Calu3 (cell line): Measurements from ENCODE around the gene UBE2O. TPM values are rescaled to one million over a fixed set of nuclear protein-coding genes. Genes with fewer than 3 reads are reported as not detected.

Experiments used
- BruUV-seq: library from RNA; stranded (reverse); fragments of 400-500 nt; replicated peaks from 2 replicates; lab custom pipeline; 2021; lab: Mats Ljungman, UMichigan
- CTCF ChIA-PET: fragments of 300-600 bp; sonication (Branson Sonifier 250); formaldehyde crosslinking; loops from one replicate; lab custom pipeline; 2022; ENCODE audit warnings: antibody characterized with exemption; lab: Charles Lee
- DNase-seq: peaks from one replicate; pipeline ENCODE4 v3.0.0; 2022
- H3K27ac Mint-ChIP-seq: one replicate; pipeline ENCODE4 v1.8.0; 2022; ENCODE audit warnings: mixed read lengths; ENCODE audit not compliant: unreplicated experiment
- H3K27me3 Mint-ChIP-seq: one replicate; pipeline ENCODE4 v1.8.0; 2022; ENCODE audit warnings: mixed read lengths; ENCODE audit not compliant: unreplicated experiment
- H3K36me3 Mint-ChIP-seq: one replicate; pipeline ENCODE4 v1.8.0; 2022; ENCODE audit warnings: mild to moderate bottlenecking, moderate library complexity, mixed read lengths; ENCODE audit not compliant: insufficient read depth, unreplicated experiment
- H3K4me1 Mint-ChIP-seq: one replicate; pipeline ENCODE4 v1.8.0; 2022; ENCODE audit warnings: mild to moderate bottlenecking, low read depth, mixed read lengths; ENCODE audit not compliant: unreplicated experiment
- H3K4me3 Mint-ChIP-seq: one replicate; pipeline ENCODE4 v1.8.0; 2022; ENCODE audit warnings: mild to moderate bottlenecking, low read depth, moderate library complexity, mixed read lengths; ENCODE audit not compliant: unreplicated experiment
- H3K9me3 Mint-ChIP-seq: one replicate; pipeline ENCODE4 v1.8.0; 2022; ENCODE audit warnings: low read depth, mixed read lengths; ENCODE audit not compliant: unreplicated experiment
- intact Hi-C: fragments of 100-400 bp; cut with micrococcal nuclease; formaldehyde crosslinking; loops from one replicate; pipeline ENCODE4 v1.10.0; 2022; ENCODE audit not compliant: unreplicated experiment
- total RNA-seq: library from RNA; stranded (reverse); gene quantifications from 2 replicates; pipeline ENCODE4 v1.2.3, GENCODE V29; 2022
- TF ChIP-seq, protein P1 (sequence below): fragments of 200-600 bp; IDR thresholded peaks from one replicate; pipeline ENCODE4 v1.8.0; 2022; ENCODE audit warnings: antibody characterized with exemption; ENCODE audit not compliant: unreplicated experiment

Gene UBE2O
- total RNA-seq, 1 experiment from 2014 or later = 29.0 TPM

DNA sequence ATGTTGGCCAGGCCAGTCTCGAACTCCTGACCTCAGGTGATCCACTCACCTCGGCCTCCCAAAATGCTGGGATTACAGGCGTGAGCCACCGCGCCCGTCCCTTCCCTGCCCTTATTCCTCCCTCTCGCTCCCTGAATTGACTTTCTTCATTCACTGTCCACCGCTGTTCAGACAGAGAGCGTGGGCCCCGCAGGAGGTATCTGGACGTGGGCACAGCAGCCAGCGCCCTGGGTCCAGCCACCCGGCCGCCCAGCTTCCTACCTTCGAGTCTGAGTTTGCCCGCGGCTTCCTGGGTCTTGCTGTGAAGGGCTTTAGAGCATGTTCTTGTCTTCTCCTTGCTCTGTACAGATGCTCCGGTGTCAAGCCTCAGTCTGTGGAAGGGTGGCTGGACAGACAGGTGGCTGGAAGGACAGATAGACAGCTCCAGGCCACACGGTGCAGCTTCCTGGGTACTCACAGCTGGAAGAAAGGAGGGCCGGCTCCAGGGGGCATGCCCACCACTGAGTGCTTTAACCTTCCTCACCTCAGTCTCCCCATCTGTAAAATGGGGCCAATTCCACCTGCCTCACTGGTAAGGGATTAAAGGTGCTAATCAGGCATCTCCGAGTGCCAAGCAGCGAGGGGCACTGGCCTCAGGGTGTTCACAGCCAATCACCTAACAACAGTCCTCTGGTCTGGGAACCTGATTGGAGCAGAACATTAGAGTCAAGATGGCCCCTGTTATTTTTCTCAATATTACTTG is 34.7 kb upstream of the UBE2O start:
- TF ChIP-seq, protein P1, sequence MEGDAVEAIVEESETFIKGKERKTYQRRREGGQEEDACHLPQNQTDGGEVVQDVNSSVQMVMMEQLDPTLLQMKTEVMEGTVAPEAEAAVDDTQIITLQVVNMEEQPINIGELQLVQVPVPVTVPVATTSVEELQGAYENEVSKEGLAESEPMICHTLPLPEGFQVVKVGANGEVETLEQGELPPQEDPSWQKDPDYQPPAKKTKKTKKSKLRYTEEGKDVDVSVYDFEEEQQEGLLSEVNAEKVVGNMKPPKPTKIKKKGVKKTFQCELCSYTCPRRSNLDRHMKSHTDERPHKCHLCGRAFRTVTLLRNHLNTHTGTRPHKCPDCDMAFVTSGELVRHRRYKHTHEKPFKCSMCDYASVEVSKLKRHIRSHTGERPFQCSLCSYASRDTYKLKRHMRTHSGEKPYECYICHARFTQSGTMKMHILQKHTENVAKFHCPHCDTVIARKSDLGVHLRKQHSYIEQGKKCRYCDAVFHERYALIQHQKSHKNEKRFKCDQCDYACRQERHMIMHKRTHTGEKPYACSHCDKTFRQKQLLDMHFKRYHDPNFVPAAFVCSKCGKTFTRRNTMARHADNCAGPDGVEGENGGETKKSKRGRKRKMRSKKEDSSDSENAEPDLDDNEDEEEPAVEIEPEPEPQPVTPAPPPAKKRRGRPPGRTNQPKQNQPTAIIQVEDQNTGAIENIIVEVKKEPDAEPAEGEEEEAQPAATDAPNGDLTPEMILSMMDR = no peak
- no peaks in the 10 kb centered on the region for H3K9me3 Mint-ChIP-seq
- intact Hi-C loops = no loop called here

DNA sequence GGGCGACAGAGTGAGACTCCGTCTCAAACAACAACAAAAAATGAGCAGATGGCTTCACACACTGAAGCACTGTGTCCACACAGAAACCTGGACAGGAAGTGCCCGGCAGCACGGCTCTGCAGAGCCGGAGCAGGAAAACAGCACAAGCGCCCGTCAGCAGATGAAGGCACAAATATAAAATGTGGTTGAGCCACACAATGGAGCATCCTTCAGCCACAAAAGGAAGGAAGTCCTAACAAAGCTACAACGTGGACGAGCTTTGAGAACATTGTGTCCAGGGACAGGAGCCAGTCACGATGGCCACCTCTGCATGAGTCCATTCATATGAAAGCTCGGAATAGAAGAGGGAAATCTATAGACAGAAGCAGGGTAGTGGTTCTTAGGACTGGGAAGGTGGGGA is 32.6 kb upstream of the UBE2O start:
- Mint-ChIP-seq H3K4me3 (no peak overlapping the region), H3K36me3 (peaks cover 10% of the 10 kb centered on the region), H3K27ac (no peak overlapping the region), H3K4me1 (no peaks in the 10 kb centered on the region), H3K27me3 (no peaks in the 10 kb centered on the region), H3K9me3 (no peaks in the 10 kb centered on the region)
- intact Hi-C loops = no loop called here
- no peak for DNase-seq
- TF ChIP-seq, protein P1 = no peak
- CTCF ChIA-PET = no interaction called here
- BruUV-seq = no TSS peak

More for the DNA sequence above, 34.7 kb upstream of the UBE2O start:
- CTCF ChIA-PET = interaction anchor here (0.6 kb wide), 1 partner anchor 359 kb away, joined by 5 read pairs; no protein-coding TSS in a partner anchor
- Mint-ChIP-seq H3K27ac (no peak overlapping the region), H3K36me3 (peaks cover 10% of the 10 kb centered on the region), H3K4me3 (no peak overlapping the region), H3K27me3 (no peaks in the 10 kb centered on the region), H3K4me1 (peaks cover 5% of the 10 kb centered on the region)
- BruUV-seq = no TSS peak
- no peak for DNase-seq

DNA sequence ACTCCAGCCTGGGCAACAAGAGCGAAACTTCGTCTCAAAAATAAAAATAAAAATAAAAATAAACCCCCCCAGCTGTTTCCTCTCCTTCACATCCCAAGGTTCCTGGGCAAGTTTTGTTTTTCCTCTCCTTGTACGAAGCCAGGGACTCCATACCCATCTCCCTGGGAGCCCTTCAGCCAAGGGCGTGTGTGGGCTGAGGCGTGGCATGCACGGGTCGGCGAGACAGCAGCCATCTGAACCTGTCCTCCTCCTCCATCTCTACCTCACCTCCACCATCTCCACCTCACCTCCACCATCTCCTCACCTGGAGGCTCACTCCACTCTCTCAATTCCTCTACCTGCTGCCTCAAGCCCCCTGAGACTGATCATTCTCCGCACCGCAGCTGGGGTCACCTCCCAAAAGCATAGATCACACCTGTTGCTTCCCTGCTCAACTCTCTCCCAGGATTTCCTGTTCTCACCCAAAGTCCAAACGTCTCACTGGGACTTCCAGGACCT is 31.3 kb upstream of the UBE2O start:
- H3K4me1 Mint-ChIP-seq = no peaks in the 10 kb centered on the region
- intact Hi-C loops = no loop called here
- TF ChIP-seq, protein P1 = no peak
- no peaks in the 10 kb centered on the region for H3K9me3 Mint-ChIP-seq
- no TSS peak for BruUV-seq
- no peak overlapping the region for H3K27ac Mint-ChIP-seq
- no peak overlapping the region for H3K4me3 Mint-ChIP-seq
- H3K27me3 Mint-ChIP-seq = no peaks in the 10 kb centered on the region
- DNase-seq = no peak
- peaks cover 14% of the 10 kb centered on the region for H3K36me3 Mint-ChIP-seq
- CTCF ChIA-PET = no interaction called here

DNA sequence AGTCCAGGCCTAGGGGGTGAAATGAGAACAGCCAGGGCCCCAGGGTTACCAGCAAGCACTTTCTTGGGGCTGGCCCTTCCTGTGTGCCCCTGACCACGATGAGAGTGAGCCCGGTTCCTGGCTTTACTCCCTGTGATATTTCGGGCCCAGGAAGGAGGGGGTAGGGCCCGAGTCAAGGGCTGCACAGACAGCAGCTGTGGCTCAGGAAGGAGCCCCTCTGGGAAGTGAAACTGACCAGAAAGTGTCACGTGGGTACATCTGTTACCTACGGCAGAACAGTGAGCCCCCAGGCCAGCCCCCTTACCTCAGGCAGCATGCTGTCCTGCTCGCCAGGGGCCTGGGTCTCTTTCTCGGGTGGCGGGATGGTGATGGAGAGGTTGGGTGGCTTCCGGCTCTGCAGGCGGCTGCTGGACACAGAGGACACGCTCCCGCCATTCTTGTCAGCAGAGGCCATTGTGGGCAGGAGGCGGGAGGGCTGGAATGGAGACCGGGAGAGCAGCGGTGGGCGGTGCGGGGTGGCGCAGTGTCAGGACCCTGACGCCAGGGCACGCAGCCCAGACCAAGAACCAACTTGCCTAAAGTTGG is 28.2 kb upstream of the UBE2O start:
- CTCF ChIA-PET = no interaction called here
- H3K4me1 Mint-ChIP-seq = no peaks in the 10 kb centered on the region

More for the DNA sequence above, 28.2 kb upstream of the UBE2O start:
- Mint-ChIP-seq H3K4me3 (no peak overlapping the region), H3K27me3 (no peaks in the 10 kb centered on the region), H3K27ac (no peak overlapping the region), H3K9me3 (no peaks in the 10 kb centered on the region), H3K36me3 (peaks cover 18% of the 10 kb centered on the region)
- intact Hi-C loops = no loop called here
- no peak for DNase-seq
- TF ChIP-seq, protein P1 = no peak
- no TSS peak for BruUV-seq
